ENCODE results near the gene RAB36. TPM values are rescaled to one million over a fixed set of nuclear protein-coding genes. Genes with fewer than 3 reads are reported as not detected.

Gene RAB36
- total and polyA plus RNA-seq, 9 of the 15 experiments (the other 6 are each of a cell fraction or from before 2014, with no cell fraction given): 0.04 to 0.50 (median 0.08) TPM; not detected in 3

DNA sequence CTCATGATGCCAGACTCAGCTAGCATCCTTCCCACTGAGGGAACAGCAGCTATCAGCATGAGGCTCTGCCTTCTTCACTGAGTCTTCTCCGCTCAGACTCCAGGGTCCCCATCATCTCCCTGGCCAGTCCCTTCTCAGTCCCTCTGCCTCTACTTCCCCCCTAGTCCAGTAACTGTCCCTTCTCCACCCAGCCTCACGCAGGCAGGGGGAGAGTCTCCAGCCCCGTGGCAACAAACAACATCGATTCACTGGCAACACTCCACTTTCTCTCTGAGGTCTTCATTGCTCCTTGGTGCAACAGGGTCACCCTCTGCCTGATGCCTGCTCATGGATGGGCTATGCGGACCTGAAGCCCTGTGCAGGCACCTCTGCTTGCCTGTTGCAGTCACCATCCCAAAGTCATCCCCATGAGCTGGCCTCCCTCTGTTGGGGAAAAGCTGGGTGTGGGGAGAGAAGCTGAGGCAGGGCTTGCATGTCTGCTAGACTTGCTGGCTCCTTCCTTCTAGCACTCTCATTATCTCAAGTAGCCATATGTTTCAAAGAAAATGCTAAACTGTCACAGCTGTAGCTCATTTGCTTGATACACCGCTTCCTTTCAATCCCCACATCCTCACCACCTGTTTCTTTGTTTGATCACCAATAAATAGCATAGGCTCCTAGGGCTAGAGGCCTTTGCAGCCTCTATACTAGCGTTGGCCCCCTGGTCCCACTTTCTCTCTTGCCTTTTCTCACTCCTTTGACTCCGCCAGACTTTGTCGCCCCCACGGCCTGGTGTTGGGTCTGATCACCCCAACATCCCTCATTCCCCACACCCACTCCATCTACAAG, 30.8 kb downstream of the RAB36 start (continued):
- TF ChIP-seq, protein P1, sequence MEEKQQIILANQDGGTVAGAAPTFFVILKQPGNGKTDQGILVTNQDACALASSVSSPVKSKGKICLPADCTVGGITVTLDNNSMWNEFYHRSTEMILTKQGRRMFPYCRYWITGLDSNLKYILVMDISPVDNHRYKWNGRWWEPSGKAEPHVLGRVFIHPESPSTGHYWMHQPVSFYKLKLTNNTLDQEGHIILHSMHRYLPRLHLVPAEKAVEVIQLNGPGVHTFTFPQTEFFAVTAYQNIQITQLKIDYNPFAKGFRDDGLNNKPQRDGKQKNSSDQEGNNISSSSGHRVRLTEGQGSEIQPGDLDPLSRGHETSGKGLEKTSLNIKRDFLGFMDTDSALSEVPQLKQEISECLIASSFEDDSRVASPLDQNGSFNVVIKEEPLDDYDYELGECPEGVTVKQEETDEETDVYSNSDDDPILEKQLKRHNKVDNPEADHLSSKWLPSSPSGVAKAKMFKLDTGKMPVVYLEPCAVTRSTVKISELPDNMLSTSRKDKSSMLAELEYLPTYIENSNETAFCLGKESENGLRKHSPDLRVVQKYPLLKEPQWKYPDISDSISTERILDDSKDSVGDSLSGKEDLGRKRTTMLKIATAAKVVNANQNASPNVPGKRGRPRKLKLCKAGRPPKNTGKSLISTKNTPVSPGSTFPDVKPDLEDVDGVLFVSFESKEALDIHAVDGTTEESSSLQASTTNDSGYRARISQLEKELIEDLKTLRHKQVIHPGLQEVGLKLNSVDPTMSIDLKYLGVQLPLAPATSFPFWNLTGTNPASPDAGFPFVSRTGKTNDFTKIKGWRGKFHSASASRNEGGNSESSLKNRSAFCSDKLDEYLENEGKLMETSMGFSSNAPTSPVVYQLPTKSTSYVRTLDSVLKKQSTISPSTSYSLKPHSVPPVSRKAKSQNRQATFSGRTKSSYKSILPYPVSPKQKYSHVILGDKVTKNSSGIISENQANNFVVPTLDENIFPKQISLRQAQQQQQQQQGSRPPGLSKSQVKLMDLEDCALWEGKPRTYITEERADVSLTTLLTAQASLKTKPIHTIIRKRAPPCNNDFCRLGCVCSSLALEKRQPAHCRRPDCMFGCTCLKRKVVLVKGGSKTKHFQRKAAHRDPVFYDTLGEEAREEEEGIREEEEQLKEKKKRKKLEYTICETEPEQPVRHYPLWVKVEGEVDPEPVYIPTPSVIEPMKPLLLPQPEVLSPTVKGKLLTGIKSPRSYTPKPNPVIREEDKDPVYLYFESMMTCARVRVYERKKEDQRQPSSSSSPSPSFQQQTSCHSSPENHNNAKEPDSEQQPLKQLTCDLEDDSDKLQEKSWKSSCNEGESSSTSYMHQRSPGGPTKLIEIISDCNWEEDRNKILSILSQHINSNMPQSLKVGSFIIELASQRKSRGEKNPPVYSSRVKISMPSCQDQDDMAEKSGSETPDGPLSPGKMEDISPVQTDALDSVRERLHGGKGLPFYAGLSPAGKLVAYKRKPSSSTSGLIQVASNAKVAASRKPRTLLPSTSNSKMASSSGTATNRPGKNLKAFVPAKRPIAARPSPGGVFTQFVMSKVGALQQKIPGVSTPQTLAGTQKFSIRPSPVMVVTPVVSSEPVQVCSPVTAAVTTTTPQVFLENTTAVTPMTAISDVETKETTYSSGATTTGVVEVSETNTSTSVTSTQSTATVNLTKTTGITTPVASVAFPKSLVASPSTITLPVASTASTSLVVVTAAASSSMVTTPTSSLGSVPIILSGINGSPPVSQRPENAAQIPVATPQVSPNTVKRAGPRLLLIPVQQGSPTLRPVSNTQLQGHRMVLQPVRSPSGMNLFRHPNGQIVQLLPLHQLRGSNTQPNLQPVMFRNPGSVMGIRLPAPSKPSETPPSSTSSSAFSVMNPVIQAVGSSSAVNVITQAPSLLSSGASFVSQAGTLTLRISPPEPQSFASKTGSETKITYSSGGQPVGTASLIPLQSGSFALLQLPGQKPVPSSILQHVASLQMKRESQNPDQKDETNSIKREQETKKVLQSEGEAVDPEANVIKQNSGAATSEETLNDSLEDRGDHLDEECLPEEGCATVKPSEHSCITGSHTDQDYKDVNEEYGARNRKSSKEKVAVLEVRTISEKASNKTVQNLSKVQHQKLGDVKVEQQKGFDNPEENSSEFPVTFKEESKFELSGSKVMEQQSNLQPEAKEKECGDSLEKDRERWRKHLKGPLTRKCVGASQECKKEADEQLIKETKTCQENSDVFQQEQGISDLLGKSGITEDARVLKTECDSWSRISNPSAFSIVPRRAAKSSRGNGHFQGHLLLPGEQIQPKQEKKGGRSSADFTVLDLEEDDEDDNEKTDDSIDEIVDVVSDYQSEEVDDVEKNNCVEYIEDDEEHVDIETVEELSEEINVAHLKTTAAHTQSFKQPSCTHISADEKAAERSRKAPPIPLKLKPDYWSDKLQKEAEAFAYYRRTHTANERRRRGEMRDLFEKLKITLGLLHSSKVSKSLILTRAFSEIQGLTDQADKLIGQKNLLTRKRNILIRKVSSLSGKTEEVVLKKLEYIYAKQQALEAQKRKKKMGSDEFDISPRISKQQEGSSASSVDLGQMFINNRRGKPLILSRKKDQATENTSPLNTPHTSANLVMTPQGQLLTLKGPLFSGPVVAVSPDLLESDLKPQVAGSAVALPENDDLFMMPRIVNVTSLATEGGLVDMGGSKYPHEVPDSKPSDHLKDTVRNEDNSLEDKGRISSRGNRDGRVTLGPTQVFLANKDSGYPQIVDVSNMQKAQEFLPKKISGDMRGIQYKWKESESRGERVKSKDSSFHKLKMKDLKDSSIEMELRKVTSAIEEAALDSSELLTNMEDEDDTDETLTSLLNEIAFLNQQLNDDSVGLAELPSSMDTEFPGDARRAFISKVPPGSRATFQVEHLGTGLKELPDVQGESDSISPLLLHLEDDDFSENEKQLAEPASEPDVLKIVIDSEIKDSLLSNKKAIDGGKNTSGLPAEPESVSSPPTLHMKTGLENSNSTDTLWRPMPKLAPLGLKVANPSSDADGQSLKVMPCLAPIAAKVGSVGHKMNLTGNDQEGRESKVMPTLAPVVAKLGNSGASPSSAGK (IDR thresholded peaks at IDR 0.05): no peak

Data from K562 (cell line).